ENCODE measurements around the gene IFT20. TPM values are rescaled to one million over a fixed set of nuclear protein-coding genes. Genes with fewer than 3 reads are reported as not detected.

Gene IFT20
- total and polyA plus RNA-seq, 2 donors (not counting 3 experiments of a cell fraction or from before 2014, with no cell fraction given) = 26.5 to 45.0 TPM

DNA sequence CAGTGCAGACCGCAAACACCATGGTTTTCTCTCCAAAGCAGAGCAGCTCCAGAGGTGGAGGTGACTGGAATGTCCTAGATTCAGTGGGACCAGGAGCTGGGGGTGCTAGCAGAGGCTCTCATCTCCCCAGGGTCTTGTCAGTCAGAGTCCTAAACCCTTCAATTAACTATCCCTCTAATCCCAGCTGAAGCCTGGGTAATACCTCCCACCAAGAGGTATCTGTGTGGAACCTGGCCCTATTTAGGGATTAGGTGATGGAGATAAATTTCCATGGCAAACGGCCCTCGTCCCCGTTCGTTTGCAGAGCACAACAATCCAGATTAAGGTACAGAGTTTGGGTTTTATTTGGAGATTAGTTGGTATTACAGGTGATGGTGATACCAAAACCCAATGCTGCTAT lies 27.9 kb upstream of the IFT20 start:
- H3K9me3 ChIP-seq (replicated peaks; ENCODE audit: control insufficient read depth, insufficient read depth, low read length) = no peaks in the 10 kb centered on the region
- H3K27me3 ChIP-seq (ENCODE audit: control insufficient read depth in 2 of 2, insufficient read depth in 2 of 2, low read length in 2 of 2) = no peaks in the 10 kb centered on the region
- no TSS peak for BruUV-seq (replicated peaks)
- H3K79me2 ChIP-seq (ENCODE audit: control insufficient read depth, insufficient read depth, low read length) = peaks cover 7% of the 10 kb centered on the region
- FAIRE-seq = no peak
- no peak for TF ChIP-seq POLR2A (IDR thresholded peaks at IDR 0.05; ENCODE audit: low read depth, low read length)
- H3K4me3 ChIP-seq (replicated peaks in 1 of 3; ENCODE audit: insufficient read depth in 1 of 3, low read depth in 1 of 3, low read length in 3 of 3) = no peak overlapping the region
- no peak for DNase-seq (ENCODE audit: low read depth, low spot score)
- H3K4me2 ChIP-seq (ENCODE audit: insufficient read depth, low read length) = no peak overlapping the region
- H3K4me1 ChIP-seq (ENCODE audit: control insufficient read depth, extremely low read depth, insufficient read depth, low read length) = peaks cover 5% of the 10 kb centered on the region
- intact Hi-C loops (cut with micrococcal nuclease) = no loop called here
- no peak overlapping the region for H3K9ac ChIP-seq (replicated peaks; ENCODE audit: extremely low read depth, insufficient read depth, low read length)
- H2AFZ ChIP-seq (ENCODE audit: low read depth, low read length) = no peak overlapping the region
- peaks cover 14 to 27% of the 10 kb centered on the region in 2 experiments for H3K36me3 ChIP-seq (ENCODE audit: control insufficient read depth in 2 of 2, extremely low read depth in 1 of 2, insufficient read depth in 2 of 2, low read length in 2 of 2)
- POLR2A ChIA-PET = interaction anchor here (0.6 kb wide), 1 partner anchor 83 kb away, joined by 6 read pairs; no protein-coding TSS in a partner anchor
- H3K27ac ChIP-seq (ENCODE audit: insufficient read depth, low read depth, low read length) = no peak overlapping the region
- H4K20me1 ChIP-seq (replicated peaks; ENCODE audit: control insufficient read depth, extremely low read depth, insufficient read depth, low read length) = no peaks in the 10 kb centered on the region
- dilution Hi-C loops (cut with MboI; ENCODE audit: extremely low pct_ligation_motif_present, low sequenced_read_pairs) = no loop called here
- peaks cover under 1% of the 10 kb centered on the region for H3K9me1 ChIP-seq (replicated peaks; ENCODE audit: control insufficient read depth, extremely low read depth, insufficient read depth, low read length)
- CTCF ChIA-PET = no interaction called here

DNA sequence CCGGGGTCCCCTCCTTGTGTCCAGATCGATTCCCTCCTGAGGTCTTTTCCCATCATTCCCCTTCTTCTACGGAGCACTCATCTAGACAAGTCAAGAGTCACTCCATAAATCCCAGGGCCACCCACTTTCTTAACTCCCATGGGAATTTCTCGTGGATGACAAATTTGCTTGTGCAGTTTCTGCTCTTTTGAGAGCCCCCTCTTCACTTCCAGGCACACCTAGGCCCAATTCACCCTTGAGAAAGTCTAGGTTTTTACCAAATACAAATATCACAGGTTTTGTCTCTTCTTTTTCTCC lies 22.6 kb upstream of the IFT20 start:
- dilution Hi-C loops (cut with MboI; ENCODE audit: extremely low pct_ligation_motif_present, low sequenced_read_pairs) = no loop called here
- peak overlapping the region; percentile 96 for H2AFZ ChIP-seq (ENCODE audit: low read depth, low read length)
- H3K9ac ChIP-seq (replicated peaks; ENCODE audit: extremely low read depth, insufficient read depth, low read length) = peak overlapping the region; percentile 98
- FAIRE-seq (peak; percentile 49), DNase-seq (ENCODE audit: low read depth, low spot score) (no peak)
- no peaks in the 10 kb centered on the region for H4K20me1 ChIP-seq (replicated peaks; ENCODE audit: control insufficient read depth, extremely low read depth, insufficient read depth, low read length)
- H3K4me2 ChIP-seq (ENCODE audit: insufficient read depth, low read length) = peak overlapping the region; percentile 97
- H3K27ac ChIP-seq (ENCODE audit: insufficient read depth, low read depth, low read length) = peak overlapping the region; percentile 92
- TF ChIP-seq, protein P1, sequence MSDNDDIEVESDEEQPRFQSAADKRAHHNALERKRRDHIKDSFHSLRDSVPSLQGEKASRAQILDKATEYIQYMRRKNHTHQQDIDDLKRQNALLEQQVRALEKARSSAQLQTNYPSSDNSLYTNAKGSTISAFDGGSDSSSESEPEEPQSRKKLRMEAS (IDR thresholded peaks at IDR 0.05; ENCODE audit: insufficient read depth, insufficient read length) = no peak
- TF ChIP-seq, protein P2, sequence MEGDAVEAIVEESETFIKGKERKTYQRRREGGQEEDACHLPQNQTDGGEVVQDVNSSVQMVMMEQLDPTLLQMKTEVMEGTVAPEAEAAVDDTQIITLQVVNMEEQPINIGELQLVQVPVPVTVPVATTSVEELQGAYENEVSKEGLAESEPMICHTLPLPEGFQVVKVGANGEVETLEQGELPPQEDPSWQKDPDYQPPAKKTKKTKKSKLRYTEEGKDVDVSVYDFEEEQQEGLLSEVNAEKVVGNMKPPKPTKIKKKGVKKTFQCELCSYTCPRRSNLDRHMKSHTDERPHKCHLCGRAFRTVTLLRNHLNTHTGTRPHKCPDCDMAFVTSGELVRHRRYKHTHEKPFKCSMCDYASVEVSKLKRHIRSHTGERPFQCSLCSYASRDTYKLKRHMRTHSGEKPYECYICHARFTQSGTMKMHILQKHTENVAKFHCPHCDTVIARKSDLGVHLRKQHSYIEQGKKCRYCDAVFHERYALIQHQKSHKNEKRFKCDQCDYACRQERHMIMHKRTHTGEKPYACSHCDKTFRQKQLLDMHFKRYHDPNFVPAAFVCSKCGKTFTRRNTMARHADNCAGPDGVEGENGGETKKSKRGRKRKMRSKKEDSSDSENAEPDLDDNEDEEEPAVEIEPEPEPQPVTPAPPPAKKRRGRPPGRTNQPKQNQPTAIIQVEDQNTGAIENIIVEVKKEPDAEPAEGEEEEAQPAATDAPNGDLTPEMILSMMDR (IDR thresholded peaks at IDR 0.05; ENCODE audit: extremely low read depth in 1 of 2, insufficient read depth in 1 of 2, low read depth in 1 of 2, low read length in 2 of 2) = no peak
- TF ChIP-seq JUN (IDR thresholded peaks at IDR 0.05; ENCODE audit: borderline replicate concordance, insufficient read depth, insufficient read length, low read depth) = no peak
- POLR2A ChIA-PET = interaction anchor here (1.2 to 2.5 kb wide), 4 partner anchors 8 to 37 kb away, joined by 3 to 26 read pairs (median 8); partner anchors contain the start of genes IFT20 and TNFAIP1
- peaks cover 2% of the 10 kb centered on the region for H3K9me1 ChIP-seq (replicated peaks; ENCODE audit: control insufficient read depth, extremely low read depth, insufficient read depth, low read length)
- H3K36me3 ChIP-seq (ENCODE audit: control insufficient read depth in 2 of 2, extremely low read depth in 1 of 2, insufficient read depth in 2 of 2, low read length in 2 of 2) = peaks cover 21 to 35% of the 10 kb centered on the region in 2 experiments
- intact Hi-C loops (cut with micrococcal nuclease) = loop anchor here (1.0 to 10.0 kb wide), 5 partner anchors 12 to 1103 kb away; partner anchors contain the start of genes IFT20, TMEM97, TNFAIP1 and VTN
- H3K4me1 ChIP-seq (ENCODE audit: control insufficient read depth, extremely low read depth, insufficient read depth, low read length) = peaks cover 17% of the 10 kb centered on the region
- CTCF ChIA-PET = interaction anchor here (0.7 to 3.2 kb wide), 8 partner anchors 9 to 106 kb away, joined by 3 to 23 read pairs (median 5); partner anchors contain the start of genes IFT20 and TNFAIP1
- peak overlapping the region; percentile 89 to 98 (median 91) for H3K4me3 ChIP-seq (replicated peaks in 1 of 3; ENCODE audit: insufficient read depth in 1 of 3, low read depth in 1 of 3, low read length in 3 of 3)
- peaks cover 30% of the 10 kb centered on the region for H3K79me2 ChIP-seq (ENCODE audit: control insufficient read depth, insufficient read depth, low read length)
- H3K9me3 ChIP-seq (replicated peaks; ENCODE audit: control insufficient read depth, insufficient read depth, low read length) = no peaks in the 10 kb centered on the region
- no peaks in the 10 kb centered on the region for H3K27me3 ChIP-seq (ENCODE audit: control insufficient read depth in 2 of 2, insufficient read depth in 2 of 2, low read length in 2 of 2)
- TSS peak; percentile 74 for BruUV-seq (replicated peaks)

All from endothelial cell of umbilical vein (primary cell).